CD4-positive, alpha-beta memory T cell (primary cell): Measurements from ENCODE around the gene DLGAP4. TPM values are rescaled to one million over a fixed set of nuclear protein-coding genes. Genes with fewer than 3 reads are reported as not detected.
A peak's percentile ranks its signal among the peaks of the same experiment; 100 is the strongest.

Source experiments
- CTCF ChIA-PET: fragments of 350-600 bp; sonication (Branson Sonifier 250); formaldehyde crosslinking; loops from one replicate; lab custom pipeline; 2021; ENCODE audit warnings: inconsistent platforms; ENCODE audit not compliant: partially characterized antibody; lab: Charles Lee
- POLR2A ChIA-PET: fragments of 350-600 bp; sonication (Branson Sonifier 250); formaldehyde crosslinking; loops from one replicate; lab custom pipeline; 2021; ENCODE audit not compliant: partially characterized antibody; lab: Charles Lee
- DNase-seq, 5 donors: peaks; one replicate each; pipeline versions ENCODE4 v3.0.0 to v3.0.0-alpha.2; 2020 to 2022; ENCODE audit warnings: mixed read lengths in 1 of 5
- H3K27ac ChIP-seq: one replicate; pipeline ENCODE4 v1.7.0; 2013; ENCODE audit warnings: low read depth, low read length
- H3K27me3 ChIP-seq: 2 replicates; pipeline ENCODE4 v1.7.0; 2013; ENCODE audit warnings: mild to moderate bottlenecking, low read length, moderate library complexity; ENCODE audit not compliant: insufficient read depth
- H3K36me3 ChIP-seq: 2 replicates; pipeline ENCODE4 v1.7.0; 2013; ENCODE audit warnings: mild to moderate bottlenecking, low read length, moderate library complexity; ENCODE audit not compliant: insufficient read depth
- H3K4me1 ChIP-seq: 2 replicates; pipeline ENCODE4 v1.7.0; 2013; ENCODE audit warnings: mild to moderate bottlenecking, low read length, moderate library complexity; ENCODE audit not compliant: insufficient read depth
- H3K4me3 ChIP-seq, 2 donors: one replicate each; pipeline ENCODE4 v1.7.0; 2013; ENCODE audit warnings: low read length in 2 of 2, mild to moderate bottlenecking in 1 of 2
- H3K9me3 ChIP-seq, 2 donors: one replicate each; pipeline ENCODE4 v1.7.0; 2013; ENCODE audit warnings: low read length in 2 of 2, control low read depth in 1 of 2; ENCODE audit not compliant: control insufficient read depth in 1 of 2
- H3K27ac Mint-ChIP-seq, 7 donors: one replicate each; pipeline ENCODE4 v1.8.0; 2020 to 2021; ENCODE audit warnings: mixed read lengths in 7 of 7, mild to moderate bottlenecking in 6 of 7, inconsistent platforms in 3 of 7, moderate library complexity in 3 of 7
- H3K27me3 Mint-ChIP-seq, 2 donors: one replicate each; pipeline ENCODE4 v1.8.0; 2020 to 2021; ENCODE audit warnings: mixed read lengths in 2 of 2
- H3K36me3 Mint-ChIP-seq, 2 donors: one replicate each; pipeline ENCODE4 v1.8.0; 2020 to 2021; ENCODE audit warnings: mixed read lengths in 2 of 2, inconsistent platforms in 1 of 2, mild to moderate bottlenecking in 1 of 2
- H3K4me1 Mint-ChIP-seq, 4 donors: one replicate each; pipeline ENCODE4 v1.8.0; 2020 to 2021; ENCODE audit warnings: mixed read lengths in 4 of 4, mild to moderate bottlenecking in 1 of 4
- H3K4me3 Mint-ChIP-seq, 8 donors: one replicate each; pipeline ENCODE4 v1.8.0; 2020 to 2021; ENCODE audit warnings: mixed read lengths in 8 of 8, mild to moderate bottlenecking in 7 of 8, moderate library complexity in 6 of 8, inconsistent platforms in 3 of 8
- H3K9me3 Mint-ChIP-seq, 8 donors: one replicate each; pipeline ENCODE4 v1.8.0; 2020 to 2021; ENCODE audit warnings: mixed read lengths in 8 of 8, mild to moderate bottlenecking in 5 of 8, inconsistent platforms in 3 of 8, moderate library complexity in 1 of 8
- intact Hi-C: fragments of 100-400 bp; cut with micrococcal nuclease; formaldehyde crosslinking; loops from one replicate; pipeline ENCODE4 v1.15.1; 2023
- polyA plus RNA-seq, 2 donors: library from polyadenylated mRNA; unstranded; fragments of 300-500 nt; fragmentation: Illumina TruSeq; gene quantifications; one replicate each; pipeline ENCODE4 v1.2.3, GENCODE V29; 2021
- total RNA-seq, 2 experiments: library from RNA; stranded (reverse); gene quantifications; one replicate each; pipeline ENCODE4 v1.2.3, GENCODE V29; 2021

DLGAP4 gene
- total and polyA plus RNA-seq, 4 experiments from 2014 or later = 13.3 to 50.2 (median 31.0) TPM

GRCh38 chr20:36462440-36463211 is 156.5 kb downstream of the DLGAP4 start:
- Histone ChIP-seq H3K27ac (peak overlapping the region; percentile 77), H3K9me3 (no peaks in the 10 kb centered on the region), H3K27me3 (no peaks in the 10 kb centered on the region), H3K36me3 (no peaks in the 10 kb centered on the region), H3K4me3 (peak overlapping the region; percentile 64 to 81), H3K4me1 (peaks cover 65% of the 10 kb centered on the region)
- Mint-ChIP-seq H3K4me1 (peaks cover 48 to 73% (median 59%) of the 10 kb centered on the region in 4 donors), H3K9me3 (no peaks in the 10 kb centered on the region), H3K4me3 (peak overlapping the region; percentile 92 to 96 (median 93)), H3K36me3 (peaks cover 0 to 15% of the 10 kb centered on the region in 2 donors), H3K27ac (peak overlapping the region; percentile 95 to 99 (median 97)), H3K27me3 (no peaks in the 10 kb centered on the region)
- ChIA-PET POLR2A (interaction anchor here (0.6 to 5.5 kb wide), 3 partner anchors 10 to 181 kb away, joined by 3 to 33 read pairs (median 3); no protein-coding TSS in a partner anchor), CTCF (interaction anchor here (1.4 kb wide), 1 partner anchor 125 kb away, joined by 3 read pairs; no protein-coding TSS in a partner anchor)
- DNase-seq = peak in 1 of 5 donors; percentile 8
- intact Hi-C loops = loop anchor here (2.0 kb wide), 1 partner anchor 110 kb away; the partner anchor contains the start of gene TGIF2

- H3K9me3 Mint-ChIP-seq = no peaks in the 10 kb centered on the region
- POLR2A ChIA-PET = interaction anchor here (1.6 to 5.5 kb wide), 4 partner anchors 17 to 509 kb away, joined by 4 to 33 read pairs (median 7); partner anchors contain the start of genes RAB5IF and SCAND1
Observed at GRCh38 chr20:36463212-36464061, 157.3 kb downstream of the DLGAP4 start.

GRCh38 chr20:36465109-36466080 is 159.3 kb downstream of the DLGAP4 start:
- no peaks in the 10 kb centered on the region for H3K27me3 ChIP-seq
- intact Hi-C loops = loop anchor here (2.0 kb wide), 1 partner anchor 27 kb away; no protein-coding TSS in a partner anchor
- H3K27me3 Mint-ChIP-seq = no peaks in the 10 kb centered on the region
- H3K36me3 ChIP-seq = no peaks in the 10 kb centered on the region
- no peaks in the 10 kb centered on the region for H3K9me3 ChIP-seq
- peak overlapping the region; percentile 87 to 99 (median 95) for H3K27ac Mint-ChIP-seq
- CTCF ChIA-PET = interaction anchor here (0.9 to 1.1 kb wide), 2 partner anchors 26 to 27 kb away, joined by 4 read pairs; no protein-coding TSS in a partner anchor
- no peak overlapping the region for H3K4me3 ChIP-seq
- POLR2A ChIA-PET = interaction anchor here (1.0 to 5.5 kb wide), 5 partner anchors 15 to 511 kb away, joined by 4 to 33 read pairs (median 6); partner anchors contain the start of genes RAB5IF and SCAND1
- no peaks in the 10 kb centered on the region for H3K9me3 Mint-ChIP-seq
- H3K4me1 ChIP-seq = peaks cover 76% of the 10 kb centered on the region
- H3K4me1 Mint-ChIP-seq = peaks cover 51 to 88% (median 75%) of the 10 kb centered on the region in 4 donors
- H3K27ac ChIP-seq = peak overlapping the region; percentile 67
- H3K36me3 Mint-ChIP-seq = peaks cover 0 to 14% of the 10 kb centered on the region in 2 donors
- DNase-seq = peak in 2 of 5 donors; percentile 7 to 72
- H3K4me3 Mint-ChIP-seq = peak overlapping the region; percentile 30 to 96 (median 72)

More at GRCh38 chr20:36463212-36464061, 157.3 kb downstream of the DLGAP4 start:
- no peak for DNase-seq
- H3K9me3 ChIP-seq = no peaks in the 10 kb centered on the region
- H3K4me1 Mint-ChIP-seq = peaks cover 50 to 81% (median 67%) of the 10 kb centered on the region in 4 donors
- peak overlapping the region; percentile 77 for H3K27ac ChIP-seq
- H3K36me3 Mint-ChIP-seq = peaks cover 0 to 15% of the 10 kb centered on the region in 2 donors
- H3K27ac Mint-ChIP-seq = peak overlapping the region; percentile 95 to 99 (median 97)
- H3K4me3 Mint-ChIP-seq = peak overlapping the region; percentile 92 to 96 (median 93)
- H3K27me3 ChIP-seq = no peaks in the 10 kb centered on the region
- H3K4me3 ChIP-seq = peak overlapping the region; percentile 12 to 64
- H3K4me1 ChIP-seq = peaks cover 73% of the 10 kb centered on the region
- H3K27me3 Mint-ChIP-seq = no peaks in the 10 kb centered on the region
- CTCF ChIA-PET = interaction anchor here (0.5 to 1.7 kb wide), 4 partner anchors 9 to 236 kb away, joined by 3 to 5 read pairs (median 4); no protein-coding TSS in a partner anchor
- intact Hi-C loops = loop anchor here (2.0 kb wide), 1 partner anchor 109 kb away; the partner anchor contains the start of gene TGIF2
- no peaks in the 10 kb centered on the region for H3K36me3 ChIP-seq

- ChIA-PET POLR2A (interaction anchor here (2.5 to 5.5 kb wide), 2 partner anchors 26 to 139 kb away, joined by 8 to 33 read pairs; partner anchors contain the start of gene RAB5IF), CTCF (interaction anchor here (0.9 to 1.1 kb wide), 2 partner anchors 26 to 27 kb away, joined by 4 read pairs; no protein-coding TSS in a partner anchor)
- H3K4me1 Mint-ChIP-seq = peaks cover 50 to 88% (median 74%) of the 10 kb centered on the region in 4 donors
- peak overlapping the region; percentile 7 to 96 (median 72) for H3K4me3 Mint-ChIP-seq
- intact Hi-C loops = loop anchor here (2.0 kb wide), 1 partner anchor 27 kb away; no protein-coding TSS in a partner anchor
- Histone ChIP-seq H3K4me3 (no peak overlapping the region), H3K36me3 (no peaks in the 10 kb centered on the region), H3K9me3 (no peaks in the 10 kb centered on the region), H3K27me3 (no peaks in the 10 kb centered on the region), H3K27ac (peak overlapping the region; percentile 67), H3K4me1 (peaks cover 71% of the 10 kb centered on the region)
- peak overlapping the region; percentile 87 to 99 (median 95) for H3K27ac Mint-ChIP-seq
- H3K9me3 Mint-ChIP-seq = no peaks in the 10 kb centered on the region
- no peaks in the 10 kb centered on the region for H3K27me3 Mint-ChIP-seq
- peaks cover 0 to 12% of the 10 kb centered on the region in 2 donors for H3K36me3 Mint-ChIP-seq
- DNase-seq = peak in 1 of 5 donors; percentile 1
Observed at GRCh38 chr20:36466089-36466488, 159.9 kb downstream of the DLGAP4 start.

- DNase-seq = peak; percentile 55 to 70 (median 58)
- H3K27ac ChIP-seq = peak overlapping the region; percentile 67
Observed at GRCh38 chr20:36467076-36467999, 161.2 kb downstream of the DLGAP4 start.

More at GRCh38 chr20:36467076-36467999, 161.2 kb downstream of the DLGAP4 start:
- Mint-ChIP-seq H3K4me1 (peaks cover 53 to 90% (median 77%) of the 10 kb centered on the region in 4 donors), H3K9me3 (no peaks in the 10 kb centered on the region), H3K27ac (peak overlapping the region; percentile 87 to 99 (median 95)), H3K4me3 (peak overlapping the region; percentile 5 to 82 (median 73)), H3K27me3 (no peaks in the 10 kb centered on the region), H3K36me3 (peaks cover 0 to 10% of the 10 kb centered on the region in 2 donors)
- no peaks in the 10 kb centered on the region for H3K27me3 ChIP-seq
- H3K36me3 ChIP-seq = no peaks in the 10 kb centered on the region
- ChIA-PET POLR2A (interaction anchor here (0.8 to 5.5 kb wide), 3 partner anchors 25 to 137 kb away, joined by 4 to 33 read pairs (median 6); no protein-coding TSS in a partner anchor), CTCF (no interaction called here)
- H3K4me3 ChIP-seq = peak overlapping the region in 1 of 2 donors; percentile 29
- H3K9me3 ChIP-seq = no peaks in the 10 kb centered on the region
- intact Hi-C loops = loop anchor here (2.0 kb wide), 1 partner anchor 25 kb away; no protein-coding TSS in a partner anchor
- H3K4me1 ChIP-seq = peaks cover 75% of the 10 kb centered on the region
